ENCODE data around the gene SLC7A9. TPM values are rescaled to one million over a fixed set of nuclear protein-coding genes. Genes with fewer than 3 reads are reported as not detected.

Gene SLC7A9
- under 0.01 TPM in 2 replicates for total RNA-seq

DNA sequence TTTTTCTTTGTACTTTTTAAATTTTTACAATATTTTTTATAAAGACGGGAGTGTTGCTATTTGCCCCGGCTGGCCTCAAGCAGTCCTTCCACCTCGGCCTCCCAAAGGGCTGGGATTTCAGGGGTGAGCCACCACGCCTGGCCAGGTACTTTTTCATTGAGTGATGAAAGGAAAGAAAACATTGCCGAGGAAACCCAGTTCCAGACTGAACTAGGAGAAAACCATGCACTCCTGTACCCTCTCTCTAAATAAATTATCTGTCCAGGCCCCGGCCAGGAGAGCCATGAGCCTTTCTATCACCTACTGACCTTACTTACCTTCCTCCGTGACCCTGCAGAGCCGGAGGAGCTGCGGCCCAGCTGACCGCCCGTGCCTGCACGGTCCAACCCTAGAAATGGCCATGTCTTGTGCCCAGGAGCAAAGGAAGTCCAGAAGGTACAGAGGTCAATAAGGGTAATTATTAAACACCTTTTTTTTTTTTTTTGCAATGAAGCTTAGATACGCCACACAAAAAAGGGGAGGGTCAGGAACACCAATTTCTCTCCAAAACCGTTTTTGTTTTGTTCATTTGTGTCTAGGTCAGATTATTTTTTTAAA, at the start of gene SLC7A9:
TSS of gene SLC7A9 (minus strand) at position 399 of the 597 bp plus-strand sequence. CDS start 1,233 bp downstream, outside the sequence.
- no peak for DNase-seq (ENCODE audit: low read depth in 2 of 2)

DNA sequence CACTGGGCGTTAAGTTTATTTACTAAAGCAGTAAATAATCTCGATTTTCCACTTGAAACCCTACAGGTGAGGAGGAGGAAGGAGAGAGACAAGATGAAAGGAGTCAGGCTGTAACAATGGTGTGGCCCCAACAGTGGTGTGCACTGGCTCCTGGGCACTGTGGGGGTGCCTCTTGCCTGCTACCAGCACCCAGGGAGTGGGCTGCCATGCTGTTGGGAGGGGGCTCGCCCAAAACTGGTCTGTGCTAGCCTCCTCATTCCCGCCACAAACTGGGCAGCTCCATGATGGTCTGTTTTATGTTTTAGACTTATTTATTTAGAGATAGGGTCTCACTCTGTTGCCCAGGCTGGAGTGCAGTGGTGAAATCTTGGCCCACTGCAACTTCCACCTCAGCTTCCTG, 49.8 kb upstream of the SLC7A9 start:
- DNase-seq (ENCODE audit: low read depth in 2 of 2): no peak

DNA sequence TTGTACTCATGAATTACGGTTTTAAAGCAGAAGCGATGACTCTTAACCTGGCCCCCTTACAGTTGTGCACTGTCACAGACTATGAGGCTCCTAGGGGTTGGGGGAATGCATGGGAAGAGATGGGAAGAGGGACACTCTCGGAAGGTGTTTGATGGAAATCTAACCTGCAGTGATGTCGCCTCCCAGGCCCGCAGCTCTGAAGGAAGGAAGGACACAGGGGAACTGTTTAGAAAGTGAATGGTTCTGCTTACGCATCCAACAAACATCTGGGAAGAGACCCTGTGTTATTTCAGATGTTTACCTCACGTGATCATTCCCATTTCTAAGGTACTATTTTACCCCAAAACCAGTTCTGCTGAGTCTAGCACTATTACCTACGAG, 48.0 kb upstream of the SLC7A9 start:
- DNase-seq (ENCODE audit: low read depth in 2 of 2): no peak

DNA sequence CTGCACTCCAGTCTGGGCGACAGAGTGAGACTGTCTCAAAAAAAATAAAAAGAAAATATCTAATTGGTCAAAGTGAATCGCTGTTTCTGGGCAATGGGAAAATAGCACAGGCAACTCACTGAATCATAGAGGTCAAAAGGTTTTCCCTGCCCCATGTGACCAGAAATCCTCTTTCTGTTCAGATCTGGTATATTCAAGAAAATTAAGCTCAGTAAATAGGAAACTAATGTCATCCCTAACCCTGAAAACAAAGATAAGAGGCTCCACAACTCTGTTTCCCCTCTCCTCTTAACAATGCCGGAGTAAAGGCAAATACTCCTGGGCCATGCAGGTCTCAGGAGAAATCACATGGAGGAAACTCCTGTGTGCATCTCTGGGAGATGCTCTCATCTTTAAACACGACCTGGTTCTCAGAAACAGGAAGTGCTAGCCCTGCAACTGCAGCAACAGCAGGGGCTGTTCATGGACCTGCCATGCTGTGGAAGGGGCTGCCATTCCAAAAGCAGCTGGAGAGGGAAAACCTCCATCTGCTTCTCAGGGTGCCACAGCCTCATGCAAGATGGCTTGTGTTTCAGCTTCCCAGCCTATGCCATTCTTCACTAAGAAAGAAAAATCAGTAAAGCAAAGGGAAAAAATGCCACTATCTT, 47.5 kb upstream of the SLC7A9 start:
- peak; percentile 26 to 62 for DNase-seq (ENCODE audit: low read depth in 2 of 2)

DNA sequence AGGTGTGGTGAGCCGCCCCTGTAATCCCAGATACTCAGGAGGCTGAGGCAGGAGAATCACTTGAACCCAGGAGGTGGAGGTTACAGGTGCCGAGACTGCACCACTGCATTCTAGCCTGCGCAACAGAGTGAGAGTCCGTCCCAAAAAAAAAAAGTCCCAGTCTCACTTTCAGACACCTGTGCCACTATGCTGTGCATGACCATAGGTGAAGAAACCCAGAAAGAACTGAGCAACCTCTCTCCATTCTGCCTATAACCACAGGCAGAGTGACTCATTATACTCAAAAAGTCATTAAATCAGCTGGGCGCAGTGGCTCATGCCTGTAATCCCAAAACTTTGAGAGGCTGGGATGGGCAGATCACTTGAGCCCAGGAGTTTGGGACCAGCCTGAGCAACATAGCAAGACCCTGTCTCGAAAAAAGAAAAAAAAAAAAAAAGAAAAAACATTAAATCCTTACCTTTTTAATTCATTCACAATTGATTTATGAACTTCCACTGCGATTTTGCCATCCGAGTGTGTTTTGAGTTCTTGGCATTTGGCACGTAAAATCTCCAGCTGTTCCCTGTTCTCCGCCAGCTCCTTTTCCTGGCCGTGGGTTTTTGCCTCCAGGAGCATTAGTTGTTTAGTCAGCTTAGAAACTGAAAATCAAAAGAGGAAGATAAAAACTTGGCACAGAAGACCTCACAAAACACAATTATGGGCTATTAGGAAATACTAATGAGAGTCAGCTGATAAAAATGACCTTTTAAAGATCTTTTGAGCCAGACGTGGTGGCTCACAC, 45.5 kb upstream of the SLC7A9 start:
- no peak for DNase-seq (ENCODE audit: low read depth in 2 of 2)

DNA sequence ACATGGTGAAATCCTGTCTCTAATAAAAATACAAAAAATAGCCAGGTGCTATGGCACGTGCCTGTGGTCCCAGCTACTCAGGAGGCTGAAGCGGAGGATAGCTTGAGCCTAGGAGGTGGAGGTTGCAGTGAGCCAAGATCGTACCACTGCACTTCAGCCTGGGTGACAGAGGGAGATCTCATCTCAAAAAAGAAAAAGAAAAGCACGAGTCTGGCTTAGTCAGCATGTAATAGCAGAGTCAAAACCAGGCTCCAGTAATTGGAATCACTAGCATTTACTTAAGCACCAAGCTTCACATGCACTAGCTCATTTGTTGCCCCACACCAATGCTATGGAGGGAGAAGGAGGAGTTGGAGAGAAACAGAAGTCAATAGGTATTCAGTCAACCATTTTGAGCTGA, 41.9 kb upstream of the SLC7A9 start:
- DNase-seq (ENCODE audit: low read depth in 2 of 2): no peak

DNA sequence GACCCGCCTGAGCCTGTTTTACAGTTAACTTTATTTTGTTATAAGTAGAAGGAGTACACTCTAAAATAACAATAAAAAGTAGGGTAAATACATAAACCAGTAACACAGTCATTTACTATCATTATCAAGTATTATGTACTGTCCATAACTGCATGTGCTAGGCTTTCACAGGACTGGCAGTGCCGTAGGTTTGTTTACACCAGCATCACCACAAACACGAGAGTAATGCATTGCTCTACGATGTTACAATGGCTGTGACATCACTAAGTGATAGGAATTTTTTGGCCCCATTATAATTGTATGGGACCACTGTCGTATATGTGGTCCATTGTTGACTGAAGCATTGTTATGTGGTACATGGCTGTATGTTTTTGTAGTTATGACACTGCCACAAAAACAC, 41.3 kb upstream of the SLC7A9 start:
- DNase-seq (ENCODE audit: low read depth in 2 of 2): no peak

DNA sequence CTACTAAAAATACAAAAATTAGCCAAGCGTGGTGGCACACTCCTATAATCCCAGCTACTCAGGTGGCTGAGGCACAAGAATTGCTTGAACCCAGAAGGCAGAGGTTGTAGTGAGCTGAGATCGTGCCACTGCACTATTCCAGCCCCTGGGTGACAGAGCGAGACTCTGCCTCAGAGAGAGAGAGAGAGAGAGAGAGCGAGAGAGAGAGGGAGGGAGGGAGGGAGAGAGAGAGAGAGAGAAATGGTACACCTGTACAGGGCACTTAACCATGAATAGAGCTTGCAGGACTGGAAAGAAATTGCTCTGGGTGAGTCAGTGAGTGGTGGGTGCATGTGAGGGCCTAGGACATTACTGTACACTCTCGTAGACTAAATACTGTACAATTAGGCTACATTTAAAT, 40.5 kb upstream of the SLC7A9 start:
- DNase-seq (ENCODE audit: low read depth in 2 of 2): no peak

DNA sequence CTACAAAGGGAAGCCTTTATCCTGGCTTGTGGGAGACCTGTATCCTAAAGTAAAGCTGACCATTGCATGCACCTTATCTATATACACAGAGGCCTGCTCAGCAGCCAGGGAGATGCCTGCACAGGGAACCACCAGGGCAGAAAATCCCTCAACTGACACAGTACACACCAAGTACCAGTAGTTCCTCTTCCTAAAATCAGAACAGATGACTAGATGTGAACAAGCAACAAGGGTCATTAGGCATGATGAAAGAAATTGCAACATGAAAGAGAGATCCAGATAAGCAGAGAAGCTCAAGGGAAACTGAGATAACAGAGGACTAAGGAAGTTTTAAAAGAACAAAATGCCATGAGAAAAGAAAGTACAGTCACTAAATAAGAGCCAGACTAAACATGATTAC, 39.7 kb upstream of the SLC7A9 start:
- no peak for DNase-seq (ENCODE audit: low read depth in 2 of 2)

DNA sequence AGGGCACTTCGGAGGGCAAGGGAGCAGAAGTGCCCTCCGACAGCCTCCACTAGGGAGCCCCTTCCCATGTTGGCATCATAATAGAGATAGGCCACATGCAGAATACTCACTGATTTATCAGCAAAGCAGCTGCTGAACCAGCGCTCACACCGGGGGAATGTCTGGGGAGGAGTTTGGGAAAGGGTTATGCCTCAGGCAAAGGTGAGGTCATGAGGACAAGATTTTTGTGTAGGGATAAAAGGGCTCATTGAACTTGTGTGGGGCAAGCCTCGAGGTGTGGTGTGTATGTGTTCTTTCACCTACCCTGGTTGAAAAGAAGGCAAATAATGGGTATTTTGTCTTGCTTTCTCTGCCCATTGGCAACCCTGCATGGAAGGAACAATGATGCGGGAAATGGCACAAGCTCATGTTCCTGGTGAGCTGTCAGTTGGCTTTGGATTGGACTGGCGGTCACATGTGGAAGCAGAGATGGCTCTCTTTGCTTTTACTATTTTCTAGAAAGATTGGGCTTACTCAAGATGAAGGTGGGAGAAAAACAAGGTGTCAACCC, 39.1 kb upstream of the SLC7A9 start:
- no peak for DNase-seq (ENCODE audit: low read depth in 2 of 2)

DNA sequence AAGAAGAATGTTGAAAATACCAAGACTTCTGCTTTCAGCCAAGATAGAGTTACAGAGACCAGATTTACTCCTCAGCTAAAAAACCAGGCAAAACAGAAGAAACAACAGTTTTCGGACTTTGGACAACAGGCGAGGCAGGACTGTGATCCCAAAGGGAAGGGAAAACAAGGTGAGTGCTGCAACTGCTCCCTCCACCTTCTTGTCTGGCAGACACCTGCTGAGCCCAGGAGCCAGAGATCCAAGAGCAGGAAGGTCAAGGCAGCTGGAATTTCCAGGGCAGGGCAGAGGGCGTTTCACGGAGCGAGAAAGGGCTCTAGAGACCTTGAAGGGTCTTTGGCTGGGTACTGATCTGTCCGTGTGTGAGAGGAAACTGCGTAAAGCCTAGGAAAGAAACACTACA, 32.9 kb upstream of the SLC7A9 start:
- no peak for DNase-seq (ENCODE audit: low read depth in 2 of 2)

DNA sequence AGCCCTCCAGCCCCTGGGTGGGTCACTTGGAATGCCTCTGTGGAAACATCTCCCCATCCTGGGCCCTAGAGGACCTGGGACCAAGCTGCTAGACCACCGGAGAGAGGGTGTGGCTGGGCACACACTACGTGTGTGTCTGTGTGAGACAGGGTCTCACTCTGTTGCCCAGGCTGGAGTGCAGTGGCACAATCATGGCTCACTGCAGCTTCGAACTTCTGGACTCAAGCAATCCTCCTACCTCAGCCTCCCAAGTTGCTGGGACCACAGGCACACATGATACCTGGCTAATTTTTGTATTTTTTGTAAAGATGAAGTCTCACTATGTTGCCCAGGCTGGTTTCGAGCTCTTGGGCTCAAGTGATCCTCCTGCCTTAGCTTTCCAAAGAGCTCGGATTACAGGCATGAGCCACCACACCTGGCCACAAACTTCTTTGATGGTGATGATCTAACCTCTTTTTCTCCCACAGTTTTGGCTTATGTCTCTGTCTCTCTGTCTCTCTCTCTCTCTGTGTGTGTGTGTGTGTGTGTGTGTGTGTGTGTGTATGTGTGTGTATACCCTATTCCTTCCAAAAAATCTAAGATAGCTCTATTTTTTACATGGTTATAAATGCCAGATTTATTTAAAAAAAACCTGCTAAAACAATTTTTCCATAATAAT, 32.1 kb upstream of the SLC7A9 start:
- no peak for DNase-seq (ENCODE audit: low read depth in 2 of 2)

DNA sequence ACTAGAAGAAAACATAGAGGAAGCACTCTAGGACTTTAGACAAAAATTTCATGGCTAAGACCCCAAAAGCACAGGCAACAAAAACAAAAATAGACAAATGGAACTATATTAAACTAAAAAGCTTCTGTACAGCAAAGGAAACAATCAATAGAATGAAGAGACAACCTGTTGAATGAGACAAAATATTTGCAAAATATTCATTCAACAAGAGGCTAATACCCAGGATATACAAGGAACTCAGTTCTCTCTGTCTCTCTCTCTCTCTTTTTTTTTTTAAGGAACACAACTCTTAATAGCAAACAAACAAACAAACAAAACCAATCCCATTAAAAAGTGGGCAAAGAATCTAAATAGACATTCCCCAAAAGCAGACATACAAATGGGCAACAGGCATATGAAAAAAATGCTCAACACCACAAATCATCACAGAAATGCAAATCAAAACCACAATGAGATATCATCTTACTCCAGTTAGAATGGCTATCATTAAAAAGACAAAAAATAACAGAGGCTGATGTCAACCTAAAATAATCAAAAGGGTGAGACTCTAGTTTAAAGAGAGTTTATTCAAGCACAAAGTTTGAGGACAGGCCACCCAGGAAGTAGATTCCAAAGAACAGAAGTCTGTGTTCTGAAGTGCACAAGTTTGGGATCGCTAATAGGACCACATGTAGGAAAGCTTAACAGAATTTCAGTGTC, 27.1 kb upstream of the SLC7A9 start:
- DNase-seq (ENCODE audit: low read depth in 2 of 2): no peak

DNA sequence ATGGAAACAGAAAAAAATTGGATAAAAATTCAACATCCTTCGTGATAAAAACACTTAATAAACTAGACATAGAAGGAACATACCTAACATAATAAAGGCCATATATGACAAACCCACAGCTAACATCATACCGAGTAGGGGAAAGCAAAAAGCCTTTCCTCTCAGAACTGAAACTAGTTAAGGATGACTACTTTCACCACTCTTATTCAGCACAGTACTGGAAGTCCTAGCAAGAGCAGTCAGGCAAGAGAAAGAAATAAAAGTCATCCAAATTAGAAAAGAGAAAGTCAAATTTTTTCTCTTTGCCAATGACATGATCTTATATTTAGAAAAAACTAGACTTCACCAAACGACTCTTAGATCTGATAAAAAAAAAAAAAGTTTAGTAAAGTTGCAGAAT, 25.8 kb upstream of the SLC7A9 start:
- no peak for DNase-seq (ENCODE audit: low read depth in 2 of 2)

DNA sequence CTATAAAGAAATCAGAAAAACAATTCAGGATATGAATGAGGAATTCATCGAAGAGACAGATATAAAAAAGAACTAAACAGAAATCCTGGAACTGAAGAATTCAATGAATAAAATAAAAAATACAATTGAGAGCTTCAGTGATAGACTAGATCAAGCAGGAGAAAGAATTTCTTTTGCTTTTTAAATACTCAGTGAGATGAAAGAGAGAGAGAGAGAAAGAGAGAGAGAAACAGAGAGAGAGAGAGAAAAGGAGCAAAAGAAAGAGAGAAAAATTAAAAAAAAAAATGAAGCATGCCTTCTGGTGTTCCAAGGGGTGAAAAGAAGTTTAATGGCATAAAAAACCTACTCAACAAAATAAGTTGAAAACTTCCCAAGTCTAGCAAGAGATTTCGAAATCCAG, 22.0 kb upstream of the SLC7A9 start:
- DNase-seq (ENCODE audit: low read depth in 2 of 2): no peak

DNA sequence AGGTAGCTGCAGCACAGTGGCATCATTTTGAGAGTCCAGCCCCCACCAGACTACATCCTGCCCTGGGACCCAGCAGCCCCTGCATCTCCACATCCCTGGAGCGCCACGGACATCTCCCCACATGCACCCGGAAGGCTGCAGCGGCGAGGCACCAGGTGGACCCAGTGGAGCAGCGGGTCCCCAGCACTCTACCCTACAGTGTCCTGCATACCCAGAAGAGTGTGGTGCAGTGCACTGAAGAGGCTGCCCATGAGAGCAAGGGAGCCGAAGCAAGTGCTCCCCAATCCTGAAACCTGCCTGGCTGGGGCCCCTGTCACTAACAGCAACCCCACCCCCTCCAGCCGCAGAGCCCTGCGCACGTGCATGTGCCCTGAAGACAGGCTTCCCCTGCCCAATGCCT, 21.3 kb upstream of the SLC7A9 start:
- no peak for DNase-seq (ENCODE audit: low read depth in 2 of 2)

DNA sequence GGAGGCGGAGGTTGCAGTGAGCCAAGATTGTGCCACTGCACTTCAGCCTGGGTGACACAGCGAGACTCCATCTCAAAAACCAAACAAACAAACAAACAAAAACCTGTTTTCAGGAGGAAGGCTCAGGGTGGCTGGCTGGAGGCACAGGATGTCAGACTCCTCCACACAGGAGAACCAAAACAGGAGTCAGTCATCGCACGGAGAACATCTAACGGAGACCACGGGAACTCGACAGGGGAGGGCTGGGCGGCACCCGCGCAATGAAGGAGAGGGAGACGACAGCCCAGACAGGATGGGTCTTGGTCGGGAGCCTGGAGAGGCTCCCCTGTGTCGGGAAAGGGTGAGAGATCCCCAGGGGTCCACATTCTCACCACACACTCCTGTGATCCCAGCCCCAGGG, 20.8 kb upstream of the SLC7A9 start:
- no peak for DNase-seq (ENCODE audit: low read depth in 2 of 2)

DNA sequence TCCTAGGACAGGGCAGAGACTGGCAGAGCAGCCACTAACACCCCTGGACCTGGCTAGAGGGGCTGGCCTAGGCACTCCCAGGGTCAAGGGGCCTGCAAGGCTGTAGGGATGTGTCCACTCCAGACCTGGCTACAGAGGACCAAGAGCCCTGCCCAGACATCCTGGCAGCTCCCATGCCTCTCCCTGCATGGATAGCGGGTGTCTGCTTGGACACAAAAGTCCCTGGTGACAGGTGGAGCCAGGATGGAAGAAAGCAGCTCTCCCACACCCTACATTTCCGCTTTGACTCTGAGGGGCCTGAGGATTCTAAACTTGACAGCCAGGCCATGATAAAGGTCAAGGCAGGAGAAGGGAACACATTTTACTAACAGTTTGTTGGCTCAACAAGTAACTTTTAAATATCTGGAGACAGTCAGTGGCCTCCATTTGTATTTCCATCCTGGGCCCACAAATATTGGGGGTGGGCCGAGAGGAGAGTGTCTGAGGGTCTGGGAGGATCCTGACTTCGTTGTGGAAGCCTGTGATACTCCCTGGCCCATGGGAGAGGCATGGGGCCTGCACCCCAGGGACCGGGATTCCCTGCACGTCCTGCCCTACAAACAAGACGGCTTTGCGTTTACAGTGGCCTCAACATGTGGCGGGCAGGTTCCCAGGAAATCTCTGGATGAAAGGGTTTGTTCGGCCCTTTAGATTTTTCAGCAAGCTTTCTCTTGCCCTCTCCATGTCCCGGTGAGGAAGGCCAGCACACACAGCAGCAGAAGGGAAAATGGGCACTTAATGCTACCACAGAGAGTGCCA, 19.8 kb upstream of the SLC7A9 start:
- DNase-seq (ENCODE audit: low read depth in 2 of 2): no peak

DNA sequence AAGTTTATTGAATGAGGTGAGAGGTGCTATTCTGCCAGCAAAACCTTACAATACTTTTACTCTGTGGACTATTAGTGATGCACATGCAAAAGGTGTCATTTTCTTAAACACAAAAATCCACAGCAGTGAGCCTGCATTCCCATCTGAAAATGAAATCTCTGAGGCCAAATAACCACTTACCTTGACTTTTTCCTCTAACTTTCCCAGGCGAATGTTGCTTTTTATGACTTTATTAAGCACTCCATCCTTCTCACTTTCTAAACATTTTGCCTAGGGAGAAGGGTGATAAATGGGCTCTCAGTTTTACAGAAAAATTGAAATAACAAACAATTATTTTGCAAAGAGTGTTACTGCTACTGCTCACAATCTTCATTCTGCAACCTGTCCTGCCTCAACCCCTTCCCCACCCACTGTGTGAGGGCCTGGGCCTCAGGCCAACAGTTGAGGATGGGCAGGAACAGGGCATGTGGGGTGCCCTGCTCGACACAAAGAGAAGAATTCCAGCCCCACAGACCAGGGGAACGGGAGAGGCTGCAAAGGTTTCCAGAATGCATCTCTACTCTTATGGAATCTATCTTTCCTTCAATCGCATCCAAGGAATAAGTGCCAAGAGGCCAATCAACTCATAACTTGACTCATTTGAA, 18.1 kb upstream of the SLC7A9 start:
- no peak for DNase-seq (ENCODE audit: low read depth in 2 of 2)

DNA sequence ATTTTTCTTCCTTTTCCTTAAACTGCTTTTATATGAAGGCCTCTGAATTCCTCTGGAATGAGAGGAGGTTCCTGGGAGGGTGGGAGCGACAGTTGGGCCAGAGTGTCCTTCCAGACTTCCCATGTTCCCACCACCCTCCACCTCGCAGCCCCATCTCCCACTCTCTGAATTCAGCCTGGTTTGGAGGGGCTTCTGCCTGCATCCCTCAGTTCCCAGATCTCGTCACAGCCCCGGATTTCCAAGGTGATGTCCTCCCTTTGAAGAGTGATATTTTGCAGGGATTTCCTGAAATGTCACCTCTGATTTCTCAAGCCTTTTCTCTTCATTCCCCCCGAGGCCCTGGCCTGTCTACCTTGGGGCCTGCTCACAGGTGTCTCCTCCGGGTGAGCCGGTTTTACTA, 16.7 kb upstream of the SLC7A9 start:
- no peak for DNase-seq (ENCODE audit: low read depth in 2 of 2)

Measured in dermis microvascular lymphatic vessel endothelial cell (primary cell).